Mesodermal cell (in vitro differentiated cells): ENCODE measurements around the gene PITPNC1.
"Not testable (repeated sequence)": the region's sequence is repeated elsewhere in the genome, so short reads cannot be mapped to it uniquely, and the experiment has no call there.

Source experiments
- H3K27ac ChIP-seq: 2 replicates; pipeline ENCODE4 v1.7.0; 2013; ENCODE audit warnings: mild to moderate bottlenecking, low read depth, low read length, moderate library complexity; ENCODE audit not compliant: severe bottlenecking
- H3K36me3 ChIP-seq: 2 replicates; pipeline ENCODE4 v1.7.1; 2013; ENCODE audit warnings: mild to moderate bottlenecking, low read length, moderate library complexity; ENCODE audit not compliant: control insufficient read depth, insufficient read depth
- H3K4me1 ChIP-seq: one replicate; pipeline ENCODE4 v1.7.1; 2013; ENCODE audit warnings: mild to moderate bottlenecking, low read length; ENCODE audit not compliant: insufficient read depth, control insufficient read depth, poor library complexity, severe bottlenecking
- H3K4me3 ChIP-seq: 2 replicates; pipeline ENCODE4 v1.7.0; 2013; ENCODE audit warnings: low read length, control low read depth, mild to moderate bottlenecking; ENCODE audit not compliant: insufficient read depth, poor library complexity, severe bottlenecking; ENCODE audit errors: extremely low read depth
- H3K9me3 ChIP-seq: 2 replicates; pipeline ENCODE4 v1.7.1; 2013; ENCODE audit warnings: mild to moderate bottlenecking, low read length, moderate library complexity; ENCODE audit not compliant: control insufficient read depth
- WGBS, 2 experiments: methylation state at CpG; one replicate each; pipeline ENCODE4 v1.1.5; 2013; ENCODE audit warnings: missing lambda C conversion rate in 2 of 2; ENCODE audit not compliant: insufficient coverage in 2 of 2; 5-methylcytosine and 5-hydroxymethylcytosine counted together

PITPNC1 gene

DNA sequence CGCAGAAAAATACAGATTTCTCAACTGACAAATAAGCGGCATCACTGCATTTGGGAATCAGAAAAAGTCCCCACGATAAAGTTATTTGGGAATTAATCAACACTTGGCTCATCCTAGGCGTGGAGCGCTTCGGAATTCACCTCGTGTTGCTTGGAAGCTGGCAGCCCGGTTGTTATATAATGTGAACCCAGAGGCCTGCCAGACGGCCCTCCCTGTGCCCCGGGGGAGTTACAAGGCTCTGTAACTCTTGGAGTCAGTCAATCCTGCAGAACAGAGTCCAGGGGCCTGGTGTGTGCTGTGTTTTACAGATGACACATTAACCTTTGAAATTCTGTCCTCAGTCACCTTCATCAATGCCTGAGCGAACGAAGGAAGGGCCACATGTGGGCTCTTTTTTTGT, 111.1 kb downstream of the PITPNC1 start:
- no peak overlapping the region for H3K4me3 ChIP-seq
- no peak overlapping the region for H3K27ac ChIP-seq
- H3K36me3 ChIP-seq, result no peaks in the 10 kb centered on the region
- H3K4me1 ChIP-seq, result peaks cover 25% of the 10 kb centered on the region
- WGBS, 2 experiments, result 90 to 95% methylated on average over 6 to 8 of the region's 12 CpGs
- no peaks in the 10 kb centered on the region for H3K9me3 ChIP-seq

GRCh38 chr17:67488768-67489167, 111.7 kb downstream of the PITPNC1 start:
- no CpG with 5 or more reads among the region's 4 CpGs for WGBS, 2 experiments
- H3K4me3 ChIP-seq, result no peak overlapping the region

GRCh38 chr17:67489273-67489672, 112.2 kb downstream of the PITPNC1 start:
- Histone ChIP-seq H3K4me3 (no peak overlapping the region), H3K4me1 (peaks cover 25% of the 10 kb centered on the region), H3K9me3 (no peaks in the 10 kb centered on the region), H3K27ac (no peak overlapping the region), H3K36me3 (no peaks in the 10 kb centered on the region)
- 92 to 100% methylated on average over 4 of the region's 4 CpGs for WGBS, 2 experiments

More at GRCh38 chr17:67488768-67489167, 111.7 kb downstream of the PITPNC1 start:
- peaks cover 25% of the 10 kb centered on the region for H3K4me1 ChIP-seq
- no peak overlapping the region for H3K27ac ChIP-seq
- no peaks in the 10 kb centered on the region for H3K9me3 ChIP-seq
- H3K36me3 ChIP-seq, result no peaks in the 10 kb centered on the region

GRCh38 chr17:67490471-67490870, 113.4 kb downstream of the PITPNC1 start:
- Histone ChIP-seq H3K27ac (peak overlapping the region; percentile 50), H3K9me3 (peaks cover under 1% of the 10 kb centered on the region), H3K4me3 (no peak overlapping the region), H3K4me1 (peaks cover 25% of the 10 kb centered on the region), H3K36me3 (no peaks in the 10 kb centered on the region)
- WGBS, 2 experiments, result 17 to 47% methylated on average over 4 to 9 of the region's 10 CpGs

DNA sequence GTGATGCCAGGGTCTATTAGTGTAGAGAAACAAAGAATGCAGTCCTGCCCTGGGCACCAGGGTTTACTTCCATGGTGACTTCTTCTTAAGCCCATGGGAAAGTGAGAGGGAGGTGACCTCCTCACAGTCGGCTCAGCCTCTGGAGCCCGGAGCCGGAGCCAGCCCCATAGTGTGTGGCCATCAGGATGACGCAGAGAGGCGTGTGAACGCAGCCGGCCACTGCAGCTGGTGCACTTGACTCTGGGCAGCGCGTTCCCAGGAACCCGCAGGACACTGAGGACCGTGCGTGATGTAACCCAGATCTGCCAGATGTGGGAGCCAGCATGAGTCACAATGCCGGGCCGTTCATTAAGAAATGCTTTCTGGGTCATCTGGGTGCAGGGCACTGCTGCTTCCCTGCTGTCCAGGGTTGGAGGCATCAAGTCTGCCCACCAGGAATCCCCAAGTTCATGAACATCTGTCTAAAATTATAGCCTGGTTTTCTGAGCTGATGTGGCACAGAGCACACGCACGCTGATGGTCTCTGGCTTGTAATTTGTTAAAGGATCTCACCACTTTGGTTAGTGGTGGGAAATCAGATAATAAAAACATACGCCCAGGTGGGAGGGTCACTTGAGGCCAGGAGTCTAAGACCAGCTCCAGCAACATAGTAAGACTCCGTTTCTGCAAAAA, 114.1 kb downstream of the PITPNC1 start:
- 61 to 74% methylated on average over 17 to 18 of the region's 18 CpGs for WGBS, 2 experiments
- H3K36me3 ChIP-seq, result no peaks in the 10 kb centered on the region
- no peak overlapping the region for H3K4me3 ChIP-seq
- peak overlapping the region; percentile 50 for H3K27ac ChIP-seq
- H3K9me3 ChIP-seq, result peaks cover 3% of the 10 kb centered on the region
- H3K4me1 ChIP-seq, result peaks cover 25% of the 10 kb centered on the region

- peaks cover 3% of the 10 kb centered on the region for H3K9me3 ChIP-seq
- H3K4me3 ChIP-seq, result no peak overlapping the region
- 100% methylated on average over 1 of the region's 4 CpGs; no CpG with 5 or more reads in 1 of the 2 experiments for WGBS, 2 experiments
- no peak overlapping the region for H3K27ac ChIP-seq
- H3K36me3 ChIP-seq, result no peaks in the 10 kb centered on the region
- H3K4me1 ChIP-seq, result peaks cover 25% of the 10 kb centered on the region
Observed at GRCh38 chr17:67491681-67492024, 114.6 kb downstream of the PITPNC1 start.

DNA sequence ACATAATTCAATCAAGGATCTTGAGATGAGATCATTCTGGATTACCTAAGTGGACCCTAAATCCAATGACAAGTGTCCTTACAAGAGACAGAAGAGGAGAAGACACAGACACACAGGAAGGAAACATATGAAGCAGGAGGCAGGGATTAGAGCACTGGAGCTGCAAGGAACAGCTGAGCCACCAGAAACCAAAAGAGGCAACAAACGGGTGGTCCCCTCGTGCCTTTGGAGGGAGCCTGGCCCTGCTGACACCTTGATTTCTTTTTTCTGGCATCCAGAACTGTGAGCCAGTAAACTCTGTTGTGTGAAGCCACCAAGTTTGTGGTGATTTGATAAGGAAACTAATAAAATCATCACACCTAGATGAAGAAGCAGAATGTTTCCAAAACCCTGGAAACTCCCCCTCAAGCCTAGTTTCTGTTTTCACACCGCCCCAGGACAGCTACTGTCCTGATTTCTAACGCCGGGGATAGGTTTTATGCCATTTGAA, 115.2 kb downstream of the PITPNC1 start:
- Histone ChIP-seq H3K9me3 (peaks cover 3% of the 10 kb centered on the region), H3K27ac (no peak overlapping the region), H3K4me3 (no peak overlapping the region), H3K4me1 (peaks cover 24% of the 10 kb centered on the region), H3K36me3 (no peaks in the 10 kb centered on the region)
- WGBS, 2 experiments, result 72 to 77% methylated on average over 5 of the region's 5 CpGs

DNA sequence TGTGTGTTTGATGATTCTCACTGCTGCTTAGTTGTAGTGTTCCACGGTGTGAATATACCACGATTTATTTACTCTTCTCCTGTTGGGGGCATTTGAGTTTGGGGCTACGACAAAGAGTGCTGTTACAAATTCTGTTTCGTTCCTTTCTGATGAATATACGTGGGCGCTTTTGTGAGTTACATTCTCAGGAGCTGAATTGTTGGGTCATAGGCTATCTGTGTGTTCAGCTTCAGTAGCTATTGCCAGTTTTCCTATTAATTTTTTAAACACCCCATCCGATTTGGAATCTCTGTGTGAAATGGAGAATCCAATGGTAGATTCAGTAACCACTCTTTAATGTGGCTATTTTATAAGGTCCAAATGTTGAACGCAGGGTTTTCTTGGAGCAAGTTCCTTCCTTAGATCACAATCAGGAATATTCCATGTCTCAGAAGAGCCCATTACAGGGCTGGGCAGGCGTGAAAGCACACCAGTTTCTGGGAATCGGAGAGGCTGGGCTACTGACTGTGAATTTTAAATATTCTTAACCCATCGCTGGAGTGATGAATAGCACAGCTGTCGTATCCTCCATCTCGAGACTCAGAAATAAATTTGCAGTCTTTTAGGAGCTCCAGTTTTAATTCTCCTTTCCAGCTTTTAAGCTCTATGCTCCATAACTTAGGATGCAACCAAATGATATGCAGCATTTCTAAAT, 115.9 kb downstream of the PITPNC1 start:
- no peaks in the 10 kb centered on the region for H3K36me3 ChIP-seq
- WGBS, 2 experiments, result 91 to 94% methylated on average over 8 to 9 of the region's 13 CpGs
- peaks cover 22% of the 10 kb centered on the region for H3K4me1 ChIP-seq
- no peak overlapping the region for H3K4me3 ChIP-seq
- peaks cover 3% of the 10 kb centered on the region for H3K9me3 ChIP-seq
- no peak overlapping the region for H3K27ac ChIP-seq

DNA sequence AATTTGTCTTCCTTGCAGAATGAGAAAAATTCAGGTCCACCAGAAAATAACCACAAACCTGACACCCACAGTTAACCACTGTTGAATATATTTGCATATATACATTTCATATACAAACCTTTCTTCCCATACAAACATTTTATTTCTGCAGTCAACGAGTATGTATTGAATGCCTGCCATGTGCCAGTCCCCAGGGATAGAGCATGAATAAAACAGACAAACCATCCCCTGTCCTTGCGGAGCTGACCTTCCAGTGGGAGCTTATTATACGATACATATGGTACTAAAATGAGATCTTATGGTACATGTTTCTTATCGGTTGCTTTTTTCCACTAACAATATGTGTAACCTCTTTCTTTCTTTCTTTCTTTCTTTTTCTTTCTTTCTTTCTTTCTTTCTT, 116.7 kb downstream of the PITPNC1 start:
- peaks cover 3% of the 10 kb centered on the region for H3K9me3 ChIP-seq
- peaks cover 22% of the 10 kb centered on the region for H3K4me1 ChIP-seq
- H3K36me3 ChIP-seq, result no peaks in the 10 kb centered on the region
- no peak overlapping the region for H3K4me3 ChIP-seq
- no peak overlapping the region for H3K27ac ChIP-seq
- WGBS, 2 experiments, result 71 to 95% methylated on average over 1 to 2 of the region's 4 CpGs

DNA sequence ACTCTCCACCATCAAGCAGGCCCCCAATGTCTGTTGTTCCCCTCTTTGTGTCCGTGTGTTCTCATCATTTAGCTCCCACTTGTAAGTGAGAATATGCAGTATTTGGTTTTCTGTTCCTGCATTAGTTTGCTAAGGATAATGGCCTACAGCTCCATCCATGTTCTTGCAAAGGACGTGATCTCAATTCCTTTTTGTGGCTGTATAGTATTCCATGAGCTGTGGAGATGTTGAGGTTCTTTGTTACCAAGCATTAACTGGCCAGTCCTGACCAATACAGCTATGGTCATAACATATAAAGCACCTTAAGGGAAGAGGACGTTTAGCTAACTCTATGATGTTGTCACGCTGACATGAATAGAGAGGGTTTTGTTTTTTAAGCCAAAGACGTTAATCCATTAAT, 118.5 kb downstream of the PITPNC1 start:
- WGBS, 2 experiments, result no CpG with 5 or more reads among the region's 5 CpGs
- not testable (repeated sequence) for H3K4me3 ChIP-seq

GRCh38 chr17:67496286-67496685, 119.2 kb downstream of the PITPNC1 start:
- H3K4me3 ChIP-seq, result no peak overlapping the region
- no peaks in the 10 kb centered on the region for H3K36me3 ChIP-seq
- peaks cover 3% of the 10 kb centered on the region for H3K9me3 ChIP-seq
- H3K27ac ChIP-seq, result no peak overlapping the region
- 68 to 75% methylated on average over 4 to 6 of the region's 7 CpGs for WGBS, 2 experiments
- H3K4me1 ChIP-seq, result peaks cover 11% of the 10 kb centered on the region

More for the DNA sequence above, 118.5 kb downstream of the PITPNC1 start:
- not testable (repeated sequence) for H3K27ac ChIP-seq, H3K36me3 ChIP-seq, H3K9me3 ChIP-seq
- peaks cover 18% of the 10 kb centered on the region for H3K4me1 ChIP-seq
